GM19397 (cell line): Measurements from ENCODE around the gene CDC20.
"Not testable (repeated sequence)": the region's sequence is repeated elsewhere in the genome, so short reads cannot be mapped to it uniquely, and the experiment has no call there.

Experiments used
- ATAC-seq: cut with Tn5 transposase; IDR thresholded peaks from one replicate; pipeline ENCODE4 v1.9.1; 2021; ENCODE audit warnings: mild to moderate bottlenecking, moderate library complexity; ENCODE audit not compliant: unreplicated experiment

Gene CDC20

GRCh38 chr1:43354471-43354870 lies 4.3 kb upstream of the CDC20 start:
- ATAC-seq = no peak

GRCh38 chr1:43354936-43355335 lies 3.8 kb upstream of the CDC20 start:
- ATAC-seq = no peak

- ATAC-seq = no peak
Observed at GRCh38 chr1:43357251-43357650, 1.5 kb upstream of the CDC20 start.

GRCh38 chr1:43358121-43358745 lies 548 bp upstream of the CDC20 start:
- peak; percentile 8 for ATAC-seq

GRCh38 chr1:43359696-43360095 lies 915 bp downstream of the CDC20 start:
- ATAC-seq = no peak

GRCh38 chr1:43360616-43361015 lies 1.8 kb downstream of the CDC20 start:
- ATAC-seq = no peak

GRCh38 chr1:43363283-43363934 lies 4.6 kb downstream of the CDC20 start:
- ATAC-seq = no peak

- ATAC-seq = no peak
Observed at GRCh38 chr1:43363935-43364525, 5.2 kb downstream of the CDC20 start.

GRCh38 chr1:43365678-43366077 lies 6.9 kb downstream of the CDC20 start:
- ATAC-seq = no peak

GRCh38 chr1:43366179-43366578 lies 7.4 kb downstream of the CDC20 start:
- ATAC-seq = no peak

GRCh38 chr1:43366601-43367025 lies 7.8 kb downstream of the CDC20 start:
- ATAC-seq = no peak

GRCh38 chr1:43367026-43367903 lies 8.5 kb downstream of the CDC20 start:
- ATAC-seq = peak; percentile 39

- ATAC-seq = peak; percentile 80
Observed at GRCh38 chr1:43367904-43368645, 9.3 kb downstream of the CDC20 start, which contains the start of gene ELOVL1. ELOVL1 (minus strand) TSS chr1:43368011; CDS start chr1:43365609, 2,402 bp downstream.

- no peak for ATAC-seq
Observed at GRCh38 chr1:43368646-43369020, 9.9 kb downstream of the CDC20 start.

GRCh38 chr1:43369779-43370178 lies 11.0 kb downstream of the CDC20 start:
- not testable (repeated sequence) for ATAC-seq

GRCh38 chr1:43370564-43370963 lies 11.8 kb downstream of the CDC20 start:
- no peak for ATAC-seq

GRCh38 chr1:43372172-43372571 lies 13.4 kb downstream of the CDC20 start:
- ATAC-seq = no peak

- ATAC-seq = no peak
Observed at GRCh38 chr1:43373066-43373940, 14.5 kb downstream of the CDC20 start.

- ATAC-seq = no peak
Observed at GRCh38 chr1:43376723-43377235, 18.0 kb downstream of the CDC20 start.
